K562 (cell line): Measurements from ENCODE around the gene FGF5. TPM values are rescaled to one million over a fixed set of nuclear protein-coding genes. Genes with fewer than 3 reads are reported as not detected.
A peak's percentile ranks its signal among the peaks of the same experiment; 100 is the strongest.

Source experiments
- ARNT ChIP-seq, 2 experiments: fragments of 450-650 bp; IDR thresholded peaks; 2 replicates each; pipeline ENCODE4 v1.6.1; 2016; ENCODE audit warnings: mild to moderate bottlenecking in 1 of 2
- CC2D1A ChIP-seq: fragments of 450-650 bp; IDR thresholded peaks from 2 replicates; pipeline ENCODE4 v1.6.1; 2017; ENCODE audit warnings: mild to moderate bottlenecking
- CREB5 ChIP-seq: fragments of 250-450 bp; sonication (Bioruptor Pico); IDR thresholded peaks from 2 replicates; pipeline ENCODE4 v1.5.0; 2020; ENCODE audit warnings: mild to moderate bottlenecking
- ETV6 ChIP-seq, 3 experiments: fragments of 150-350 bp in 1 of 3; sonication (generic) in 1 of 3; formaldehyde crosslinking in 1 of 3; IDR thresholded peaks; 2 replicates each; pipeline versions ENCODE4 v1.6.1 to v1.8.0; 2014 to 2022; ENCODE audit warnings: borderline replicate concordance in 2 of 3, low read depth in 2 of 3, antibody characterized with exemption in 1 of 3, low read length in 1 of 3, mild to moderate bottlenecking in 1 of 3, missing genetic modification reagents in 1 of 3
- RBM25 ChIP-seq: fragments of 200-400 bp; formaldehyde crosslinking; IDR thresholded peaks from 2 replicates; pipeline ENCODE4 v1.6.1; 2018; ENCODE audit warnings: low read length, low read depth, moderate library complexity; ENCODE audit not compliant: severe bottlenecking
- TCF15 ChIP-seq: fragments of 250-450 bp; sonication (Bioruptor Pico); IDR thresholded peaks from 2 replicates; pipeline ENCODE4 v1.8.0; 2022; ENCODE audit warnings: moderate library complexity, mild to moderate bottlenecking, inconsistent platforms
- ZBTB8A ChIP-seq: fragments of 450-650 bp; IDR thresholded peaks from 2 replicates; pipeline ENCODE4 v1.6.1; 2018; ENCODE audit warnings: mild to moderate bottlenecking, moderate library complexity; ENCODE audit not compliant: partially characterized antibody
- ZNF224 ChIP-seq: sonication (generic); formaldehyde crosslinking; IDR thresholded peaks from 2 replicates; pipeline ENCODE4 v1.8.0; 2022; ENCODE audit warnings: mild to moderate bottlenecking, missing genetic modification reagents
- ZNF384 ChIP-seq: IDR thresholded peaks from 2 replicates; pipeline ENCODE4 v1.6.1; 2012; ENCODE audit warnings: low read depth, low read length, improper control_type of control experiment
- polyA plus RNA-seq, 8 experiments: library from polyadenylated mRNA; depleted of rRNA in 4 of 8; stranded (reverse) in 5 of 8; unstranded in 3 of 8; fragments of >200 nt; fragmentation: Nextera tagmentation in 2 of 8; fragmentation: Illumina TruSeq in 1 of 8; extraction: Ambion mirVana in 2 of 8; extraction: Trizol in 1 of 8; gene quantifications; 2 replicates each; pipeline versions ENCODE4 v1.2.1 to v1.2.3, GENCODE V29; 2011 to 2014; ENCODE audit warnings: inconsistent platforms in 1 of 8, missing spikeins in 1 of 8
- total RNA-seq, 7 experiments: library from RNA; depleted of rRNA in 6 of 7; stranded (reverse); fragments of >200 nt in 6 of 7; fragmentation: Illumina TruSeq in 2 of 7; extraction: Trizol in 2 of 7; gene quantifications; 2 replicates each; pipeline versions ENCODE4 v1.2.1 to v1.2.3, GENCODE V29; 2011 to 2021; ENCODE audit warnings: low replicate concordance in 1 of 7
- TF ChIP-seq, protein P1 (sequence below): fragments of 250-450 bp; sonication (Bioruptor Pico); IDR thresholded peaks from 2 replicates; pipeline ENCODE4 v1.4.0; 2020; ENCODE audit warnings: mild to moderate bottlenecking, moderate library complexity

Gene FGF5
- total and polyA plus RNA-seq, 9 of the 15 experiments (the other 6 are each of a cell fraction or from before 2014, with no cell fraction given) = 0.38 to 2.7 (median 1.1) TPM

- TF ChIP-seq CREB5 (CRISPR knock-in tag) (no peak), CC2D1A (no peak), ETV6 (IDR thresholded peaks at IDR 0.05; ENCODE audit: borderline replicate concordance in 1 of 2, low read depth in 2 of 2, low read length in 1 of 2) (no peak), ETV6 (CRISPR knock-in tag; IDR thresholded peaks at IDR 0.05; ENCODE audit: borderline replicate concordance) (no peak), RBM25 (peak; percentile 52), TCF15 (no peak), ZNF384 (0 out of 2 replicates have a peak, but pooled peaks have one; percentile 39), ZBTB8A (no peak), ZNF224 (no peak), ARNT (IDR thresholded peaks at IDR 0.05) (no peak)
- TF ChIP-seq, protein P1, sequence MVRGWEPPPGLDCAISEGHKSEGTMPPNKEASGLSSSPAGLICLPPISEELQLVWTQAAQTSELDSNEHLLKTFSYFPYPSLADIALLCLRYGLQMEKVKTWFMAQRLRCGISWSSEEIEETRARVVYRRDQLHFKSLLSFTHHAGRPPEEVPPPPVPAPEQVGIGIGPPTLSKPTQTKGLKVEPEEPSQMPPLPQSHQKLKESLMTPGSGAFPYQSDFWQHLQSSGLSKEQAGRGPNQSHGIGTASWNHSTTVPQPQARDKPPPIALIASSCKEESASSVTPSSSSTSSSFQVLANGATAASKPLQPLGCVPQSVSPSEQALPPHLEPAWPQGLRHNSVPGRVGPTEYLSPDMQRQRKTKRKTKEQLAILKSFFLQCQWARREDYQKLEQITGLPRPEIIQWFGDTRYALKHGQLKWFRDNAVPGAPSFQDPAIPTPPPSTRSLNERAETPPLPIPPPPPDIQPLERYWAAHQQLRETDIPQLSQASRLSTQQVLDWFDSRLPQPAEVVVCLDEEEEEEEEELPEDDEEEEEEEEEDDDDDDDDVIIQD (CRISPR knock-in tag) = no peak
These were observed 12.3 kb upstream of the FGF5 start (continued) for GRCh38 chr4:80254114-80254513.
